SKM-1 (cell line): ENCODE results near the gene ZNF75A.

ENCODE experiments used
- DNase-seq: peaks from one replicate; lab custom pipeline; 2025; ENCODE audit not compliant: unreplicated experiment; lab: John Stamatoyannopoulos, UW

The ZNF75A gene

GRCh38 chr16:3285131-3285530 lies 20.2 kb upstream of the ZNF75A start:
- no peak for DNase-seq

- no peak for DNase-seq
These were observed 15.2 kb upstream of the ZNF75A start for GRCh38 chr16:3289998-3290673.

- DNase-seq = no peak
These were observed 12.7 kb upstream of the ZNF75A start for GRCh38 chr16:3292604-3293003.

GRCh38 chr16:3295209-3295608 lies 10.1 kb upstream of the ZNF75A start:
- DNase-seq = no peak

- DNase-seq = no peak
These were observed 9.5 kb upstream of the ZNF75A start for GRCh38 chr16:3295783-3296182.

- no peak for DNase-seq
These were observed 927 bp upstream of the ZNF75A start for GRCh38 chr16:3304370-3304769.

GRCh38 chr16:3306078-3306477 lies 781 bp downstream of the ZNF75A start:
- no peak for DNase-seq

- no peak for DNase-seq
These were observed 6.2 kb downstream of the ZNF75A start for GRCh38 chr16:3311496-3311895.

- no peak for DNase-seq
These were observed 12.2 kb downstream of the ZNF75A start for GRCh38 chr16:3317315-3317999.

- DNase-seq = no peak
These were observed 16.5 kb downstream of the ZNF75A start for GRCh38 chr16:3321816-3322215.

- DNase-seq = no peak
These were observed 22.2 kb downstream of the ZNF75A start for GRCh38 chr16:3327514-3327913.

GRCh38 chr16:3328104-3328503 lies 22.8 kb downstream of the ZNF75A start:
- DNase-seq = no peak

GRCh38 chr16:3328643-3329042 lies 23.3 kb downstream of the ZNF75A start:
- DNase-seq = no peak

- no peak for DNase-seq
These were observed 40.7 kb downstream of the ZNF75A start for GRCh38 chr16:3346041-3346440.

- no peak for DNase-seq
These were observed 42.3 kb downstream of the ZNF75A start for GRCh38 chr16:3347586-3347985.

GRCh38 chr16:3348547-3349167 lies 43.4 kb downstream of the ZNF75A start:
- DNase-seq = no peak

GRCh38 chr16:3349175-3349574 lies 43.9 kb downstream of the ZNF75A start:
- no peak for DNase-seq

- no peak for DNase-seq
These were observed 50.3 kb downstream of the ZNF75A start, which contains the start of gene OR2C1 for GRCh38 chr16:3355589-3355988. OR2C1 (plus strand) TSS chr16:3355889; CDS start chr16:3355941, 52 bp downstream.

- DNase-seq = no peak
These were observed 50.8 kb downstream of the ZNF75A start for GRCh38 chr16:3356118-3356517.

GRCh38 chr16:3358871-3359270 lies 53.6 kb downstream of the ZNF75A start:
- no peak for DNase-seq

- no peak for DNase-seq
These were observed 57.6 kb downstream of the ZNF75A start for GRCh38 chr16:3362931-3363330.

- DNase-seq = no peak
These were observed 58.5 kb downstream of the ZNF75A start for GRCh38 chr16:3363793-3364192.
